HG03558 (cell line): ENCODE measurements around the gene POLR1E.

ENCODE experiments used
- ATAC-seq: cut with Tn5 transposase; IDR thresholded peaks from one replicate; pipeline ENCODE4 v1.9.1; 2021; ENCODE audit warnings: moderate number of reproducible peaks; ENCODE audit not compliant: unreplicated experiment; ENCODE audit errors: extremely low read depth

Gene POLR1E

GRCh38 chr9:37485389-37486255, at the start of gene POLR1E:
Gene POLR1E (plus strand): TSS chr9:37485948. CDS start chr9:37486048, 100 bp downstream.
- peak; percentile 93 for ATAC-seq

- ATAC-seq = no peak
Measured at GRCh38 chr9:37436540-37436939, 49.2 kb upstream of the POLR1E start.

GRCh38 chr9:37437010-37437409, 48.7 kb upstream of the POLR1E start:
- no peak for ATAC-seq

DNA sequence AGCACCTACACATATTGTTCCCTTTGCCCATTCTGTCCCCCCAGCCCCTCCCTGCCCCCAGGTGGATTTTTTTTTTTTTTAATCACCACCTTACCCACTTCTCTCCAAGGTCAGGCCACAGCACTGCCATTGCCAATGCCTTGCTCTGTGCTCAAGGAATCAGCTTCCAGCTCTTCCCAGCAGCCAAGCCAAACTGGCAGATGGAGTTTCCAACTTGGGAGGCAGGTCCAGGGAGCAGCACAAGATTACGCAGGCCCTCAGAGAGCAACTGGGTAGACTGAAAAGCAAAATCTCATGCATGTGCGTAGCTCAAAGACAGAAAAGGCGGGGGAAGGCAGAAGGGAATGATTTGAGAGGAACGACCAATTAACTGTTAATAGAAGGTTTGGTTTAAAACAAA, 48.1 kb upstream of the POLR1E start:
- ATAC-seq = no peak

GRCh38 chr9:37438359-37438758, 47.4 kb upstream of the POLR1E start:
- ATAC-seq = no peak

DNA sequence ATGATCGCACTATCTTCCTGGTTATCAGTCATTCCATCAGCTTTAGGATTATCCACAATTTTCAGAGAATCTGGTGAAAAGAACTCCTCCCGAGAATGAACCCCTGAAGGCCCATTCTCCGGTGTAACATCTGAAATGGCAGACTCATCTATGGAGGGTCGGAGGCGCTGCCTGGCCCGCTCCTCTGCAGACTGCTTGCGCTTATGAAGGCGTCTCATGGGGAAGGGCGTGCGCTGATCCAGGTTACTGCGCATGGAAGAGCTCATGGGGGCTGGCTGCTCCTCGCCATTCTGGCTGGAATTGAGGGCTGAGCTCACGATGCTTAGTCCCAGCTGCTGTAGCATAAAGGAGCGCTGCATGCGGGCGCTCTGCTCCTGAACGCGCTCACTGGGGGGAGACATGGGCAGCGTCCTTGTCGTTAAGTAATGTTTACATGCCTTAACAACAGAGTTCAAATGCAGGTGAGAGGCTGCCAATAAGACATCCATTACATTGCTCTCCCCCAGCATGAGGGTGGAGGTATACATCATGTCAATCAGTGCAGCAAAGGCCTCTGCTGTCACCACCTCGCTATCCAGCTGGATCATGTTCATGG, 43.9 kb upstream of the POLR1E start:
- no peak for ATAC-seq

DNA sequence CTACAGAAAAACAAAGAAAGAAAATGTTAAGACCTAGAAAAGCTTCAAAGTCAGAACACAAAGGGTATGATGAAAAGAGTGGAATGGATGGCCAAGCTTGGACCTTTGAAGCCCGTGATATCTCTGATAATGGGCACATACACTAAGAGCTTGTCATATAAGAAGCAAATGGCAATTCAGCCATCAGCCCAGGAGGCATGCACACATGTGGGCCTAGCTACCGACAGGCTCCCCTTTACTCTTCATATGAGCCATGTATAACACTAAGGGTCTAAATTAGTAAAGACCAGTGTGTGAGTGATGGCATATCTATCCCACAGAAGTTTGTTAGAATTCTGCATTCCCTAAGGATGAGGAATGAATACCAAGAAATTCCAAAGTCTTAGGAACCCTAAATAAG, 43.2 kb upstream of the POLR1E start:
- no peak for ATAC-seq

GRCh38 chr9:37443566-37443965, 42.2 kb upstream of the POLR1E start:
- no peak for ATAC-seq

- no peak for ATAC-seq
Measured at GRCh38 chr9:37444890-37445289, 40.9 kb upstream of the POLR1E start.

DNA sequence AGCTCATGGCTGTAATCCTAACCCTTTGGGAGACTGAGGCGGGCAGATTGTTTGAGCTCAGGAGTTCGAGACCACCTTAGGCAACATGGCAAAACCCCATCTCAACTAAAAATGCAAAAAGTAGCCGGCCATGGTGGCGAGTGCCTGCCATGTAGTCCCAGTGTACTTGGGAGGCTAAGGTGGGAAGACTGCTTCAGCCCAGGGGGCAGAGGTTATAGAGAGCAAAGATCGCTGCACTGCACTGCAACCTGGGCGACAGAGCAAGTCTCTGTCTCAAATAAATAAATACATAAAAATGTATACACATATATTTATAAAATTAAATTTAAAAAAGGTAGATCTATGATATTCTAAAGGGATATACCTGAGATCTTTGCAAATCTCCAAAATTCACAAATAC, 39.9 kb upstream of the POLR1E start:
- no peak for ATAC-seq

- ATAC-seq = no peak
Measured at GRCh38 chr9:37446401-37446800, 39.3 kb upstream of the POLR1E start.

DNA sequence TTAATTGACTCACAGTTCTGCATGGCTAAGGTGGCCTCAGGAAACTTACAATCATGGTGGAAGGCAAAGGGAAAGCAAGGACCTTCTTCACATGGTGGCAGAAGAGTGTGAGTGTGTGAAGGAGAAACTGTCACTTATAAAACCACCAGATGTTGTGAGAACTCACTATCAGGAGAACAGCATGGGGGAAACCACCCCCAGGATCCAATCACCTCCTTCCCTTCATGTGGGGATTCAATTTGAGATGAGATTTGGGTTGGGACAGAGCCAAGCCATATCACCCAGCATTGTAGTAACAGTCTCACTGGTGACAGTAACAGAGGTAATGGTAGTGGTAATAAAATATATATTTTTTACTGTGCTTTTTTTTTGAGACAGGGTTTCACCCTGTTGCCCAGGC, 38.6 kb upstream of the POLR1E start:
- no peak for ATAC-seq

DNA sequence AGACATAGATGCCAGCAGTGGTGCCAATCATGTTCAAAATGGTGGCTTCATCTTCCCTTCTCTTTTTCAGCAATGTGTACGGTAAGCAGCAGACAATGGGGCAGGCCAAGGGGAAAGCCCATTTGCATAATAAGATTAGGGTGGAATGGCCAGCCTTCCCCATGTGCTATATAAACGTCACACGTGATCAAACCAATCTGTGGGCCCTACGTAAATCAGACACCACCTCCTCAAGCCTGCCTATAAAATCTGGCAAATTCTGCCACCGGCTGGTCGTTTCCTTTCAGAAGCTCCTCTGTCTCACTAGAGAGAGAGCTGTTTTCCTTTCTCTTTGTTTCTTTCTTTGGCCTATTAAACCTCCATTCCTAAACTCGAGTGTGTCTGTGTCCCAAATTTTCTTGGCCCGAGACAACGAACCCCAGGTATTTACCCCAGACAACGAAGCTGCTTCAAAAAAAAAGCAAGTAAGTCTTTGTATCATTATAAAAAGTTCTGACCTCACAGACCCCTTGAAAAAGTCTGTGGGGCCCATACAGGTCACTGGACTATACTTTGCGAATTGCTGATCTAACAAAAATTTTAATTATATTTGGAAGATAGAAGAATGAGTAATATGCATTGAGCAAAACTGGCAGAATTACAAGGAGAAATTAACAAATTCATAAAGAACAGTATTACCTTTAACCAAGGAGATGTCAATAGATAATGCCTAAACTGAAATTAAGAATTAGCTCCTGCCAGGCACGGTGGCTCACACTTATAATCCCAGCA, 35.7 kb upstream of the POLR1E start:
- no peak for ATAC-seq

GRCh38 chr9:37451628-37452027, 34.1 kb upstream of the POLR1E start:
- ATAC-seq = no peak

- no peak for ATAC-seq
Measured at GRCh38 chr9:37452611-37453010, 33.1 kb upstream of the POLR1E start.

DNA sequence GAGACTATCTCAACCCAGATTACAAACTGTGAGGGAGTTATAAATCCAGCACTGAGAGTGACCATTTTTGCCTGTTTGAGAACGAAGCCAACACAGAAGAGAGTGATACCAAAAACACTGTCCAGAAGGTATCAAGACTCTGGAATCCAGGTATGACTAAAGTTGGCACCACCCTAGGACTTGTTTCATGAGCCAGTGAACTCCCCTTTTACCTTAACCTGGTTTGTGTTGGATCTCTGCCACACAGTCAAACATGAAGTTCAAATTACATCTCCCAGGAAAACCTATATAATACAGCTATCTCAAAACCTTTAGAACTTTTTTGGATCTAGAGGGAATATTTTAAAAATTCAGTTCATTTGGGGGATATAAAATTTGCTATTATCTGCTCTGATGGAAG, 31.9 kb upstream of the POLR1E start:
- ATAC-seq = no peak

DNA sequence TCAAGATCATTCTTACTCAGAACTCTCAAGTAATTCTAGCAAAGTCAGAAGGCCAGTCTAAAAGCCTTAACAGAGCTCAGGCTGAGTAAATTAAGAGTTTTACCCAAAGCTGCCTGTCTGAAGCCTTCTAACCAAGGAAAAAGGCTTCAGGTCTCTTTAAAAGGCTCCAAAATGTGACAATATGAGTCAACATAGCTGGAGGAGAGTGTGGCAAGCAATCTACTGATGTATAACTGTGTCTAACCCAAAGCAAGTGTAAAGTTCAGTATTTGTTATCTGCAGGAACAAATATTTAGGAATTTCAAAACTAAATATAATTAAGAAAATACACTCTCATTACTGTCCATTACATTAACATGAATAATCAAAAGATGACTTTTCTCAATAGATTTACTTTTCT, 31.5 kb upstream of the POLR1E start:
- ATAC-seq = no peak

- no peak for ATAC-seq
Measured at GRCh38 chr9:37455884-37456647, 29.7 kb upstream of the POLR1E start.

- no peak for ATAC-seq
Measured at GRCh38 chr9:37456817-37457216, 28.9 kb upstream of the POLR1E start.

GRCh38 chr9:37464006-37464405, 21.7 kb upstream of the POLR1E start:
- no peak for ATAC-seq
